Hair follicular keratinocyte (primary cell): Measurements from ENCODE around the gene HMHB1. TPM values are rescaled to one million over a fixed set of nuclear protein-coding genes. Genes with fewer than 3 reads are reported as not detected.

ENCODE experiments used
- total RNA-seq: library from RNA; depleted of rRNA; stranded (reverse); fragments of >200 nt; gene quantifications from 2 replicates; pipeline ENCODE4 v1.2.3, GENCODE V29; 2015

Gene HMHB1
- total RNA-seq = not detected in 2 replicates

GRCh38 chr5:143812085-143812705 is at the start of gene HMHB1:
Gene HMHB1 (plus strand): TSS chr5:143812161.

